Astrocyte (in vitro differentiated cells and primary cell): ENCODE measurements around the gene TNFAIP8L3. TPM values are rescaled to one million over a fixed set of nuclear protein-coding genes. Genes with fewer than 3 reads are reported as not detected.
"Not testable (repeated sequence)": the region's sequence is repeated elsewhere in the genome, so short reads cannot be mapped to it uniquely, and the experiment has no call there.

ENCODE experiments used
- DNase-seq: peaks from one replicate; pipeline ENCODE4 v3.0.0-alpha.2; 2010; ENCODE audit warnings: low read depth
- FAIRE-seq: peaks from 2 replicates; lab custom pipeline; 2011; peaks lifted over from hg19 to GRCh38; lab: Jason Lieb, UNC
- H2AFZ ChIP-seq: 2 replicates; pipeline ENCODE4 v1.6.0; 2012; ENCODE audit warnings: low read depth, low read length, inconsistent platforms
- H3K27ac ChIP-seq: 2 replicates; pipeline ENCODE4 v1.5.1; 2011; ENCODE audit warnings: low read depth, low read length, inconsistent platforms
- H3K27me3 ChIP-seq: 2 replicates; pipeline ENCODE4 v1.6.0; 2011; ENCODE audit warnings: low read length, inconsistent platforms; ENCODE audit not compliant: insufficient read depth
- H3K36me3 ChIP-seq: 2 replicates; pipeline ENCODE4 v1.5.1; 2011; ENCODE audit warnings: low read length, inconsistent platforms; ENCODE audit not compliant: insufficient read depth
- H3K4me1 ChIP-seq: 2 replicates; pipeline ENCODE4 v1.5.1; 2011; ENCODE audit warnings: low read length, inconsistent platforms; ENCODE audit not compliant: insufficient read depth
- H3K4me2 ChIP-seq: 2 replicates; pipeline ENCODE4 v1.6.0; 2012; ENCODE audit warnings: low read length, inconsistent platforms
- H3K4me3 ChIP-seq: 2 replicates; pipeline ENCODE4 v1.5.1; 2011; ENCODE audit warnings: low read depth, mild to moderate bottlenecking, low read length, inconsistent platforms; ENCODE audit not compliant: insufficient read depth
- H3K79me2 ChIP-seq: 2 replicates; pipeline ENCODE4 v1.6.0; 2012; ENCODE audit warnings: mild to moderate bottlenecking, low read length, inconsistent platforms; ENCODE audit not compliant: insufficient read depth
- H3K9ac ChIP-seq: 2 replicates; pipeline ENCODE4 v1.6.0; 2012; ENCODE audit warnings: mild to moderate bottlenecking, low read length, inconsistent platforms
- H3K9me3 ChIP-seq: 2 replicates; pipeline ENCODE4 v1.5.1; 2012; ENCODE audit warnings: low read depth, mild to moderate bottlenecking, low read length, inconsistent platforms; ENCODE audit not compliant: insufficient read depth
- H4K20me1 ChIP-seq: 2 replicates; pipeline ENCODE4 v1.6.0; 2012; ENCODE audit warnings: low read length, inconsistent platforms; ENCODE audit not compliant: insufficient read depth
- H3K27ac Mint-ChIP-seq: one replicate; pipeline ENCODE4 v1.8.0; 2021; ENCODE audit warnings: mild to moderate bottlenecking, mixed read lengths; ENCODE audit not compliant: unreplicated experiment
- H3K27me3 Mint-ChIP-seq: one replicate; pipeline ENCODE4 v1.8.0; 2021; ENCODE audit warnings: low read depth, mixed read lengths; ENCODE audit not compliant: unreplicated experiment
- H3K36me3 Mint-ChIP-seq: one replicate; pipeline ENCODE4 v1.8.0; 2021; ENCODE audit warnings: low read depth, mixed read lengths; ENCODE audit not compliant: unreplicated experiment
- H3K4me1 Mint-ChIP-seq: one replicate; pipeline ENCODE4 v1.8.0; 2021; ENCODE audit warnings: low read depth, mixed read lengths; ENCODE audit not compliant: unreplicated experiment
- H3K4me3 Mint-ChIP-seq: one replicate; pipeline ENCODE4 v1.8.0; 2021; ENCODE audit warnings: mild to moderate bottlenecking, moderate library complexity, mixed read lengths; ENCODE audit not compliant: unreplicated experiment
- H3K9me3 Mint-ChIP-seq: one replicate; pipeline ENCODE4 v1.8.0; 2021; ENCODE audit warnings: mild to moderate bottlenecking, mixed read lengths; ENCODE audit not compliant: unreplicated experiment
- CTCF ChIP-seq: IDR thresholded peaks from 2 replicates; pipeline ENCODE4 v1.5.1; 2011; ENCODE audit warnings: low read depth, mild to moderate bottlenecking, inconsistent platforms, low read length, moderate library complexity; ENCODE audit not compliant: insufficient read depth
- EZH2 ChIP-seq: IDR thresholded peaks from 2 replicates; pipeline ENCODE4 v1.6.1; 2012; ENCODE audit warnings: mild to moderate bottlenecking, low read length, inconsistent platforms; ENCODE audit not compliant: insufficient read depth
- total RNA-seq: library from RNA; stranded (reverse); gene quantifications from 2 replicates; pipeline ENCODE4 v1.2.1, GENCODE V29; 2021

The TNFAIP8L3 gene
- total RNA-seq, 1 donor from 2014 or later = 1.1 TPM

DNA sequence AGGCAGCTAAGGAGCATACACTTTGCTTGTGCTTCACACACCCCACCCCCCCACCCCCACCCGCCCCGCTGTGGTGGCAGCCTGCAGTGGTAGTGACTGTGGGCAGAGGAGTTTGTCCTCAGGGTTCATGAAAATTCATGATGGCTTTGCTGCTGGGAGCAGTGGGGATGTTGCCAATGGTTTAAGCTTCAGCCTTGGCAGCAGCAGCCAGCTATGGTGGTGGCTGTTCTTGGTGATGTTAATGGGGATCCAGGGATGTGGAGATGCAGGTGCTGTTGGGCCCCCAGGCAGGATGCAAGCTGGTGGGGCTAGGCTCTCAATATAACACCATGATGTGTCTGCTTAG, 55.8 kb downstream of the TNFAIP8L3 start:
- Histone ChIP-seq H3K9ac (no peak overlapping the region), H3K9me3 (no peaks in the 10 kb centered on the region), H3K4me1 (no peaks in the 10 kb centered on the region), H3K4me2 (no peak overlapping the region), H3K27ac (no peak overlapping the region), H3K27me3 (no peaks in the 10 kb centered on the region), H3K79me2 (no peaks in the 10 kb centered on the region), H3K36me3 (no peaks in the 10 kb centered on the region), H3K4me3 (no peak overlapping the region), H2AFZ (no peak overlapping the region), H4K20me1 (no peaks in the 10 kb centered on the region)
- no peaks in the 10 kb centered on the region for H3K4me1 Mint-ChIP-seq
- DNase-seq = no peak
- TF ChIP-seq EZH2 (no peak), CTCF (no peak)
- no peak overlapping the region for H3K4me3 Mint-ChIP-seq
- H3K9me3 Mint-ChIP-seq = no peaks in the 10 kb centered on the region
- H3K36me3 Mint-ChIP-seq = peaks cover 3% of the 10 kb centered on the region
- FAIRE-seq = no peak
- no peaks in the 10 kb centered on the region for H3K27me3 Mint-ChIP-seq
- H3K27ac Mint-ChIP-seq = no peak overlapping the region

DNA sequence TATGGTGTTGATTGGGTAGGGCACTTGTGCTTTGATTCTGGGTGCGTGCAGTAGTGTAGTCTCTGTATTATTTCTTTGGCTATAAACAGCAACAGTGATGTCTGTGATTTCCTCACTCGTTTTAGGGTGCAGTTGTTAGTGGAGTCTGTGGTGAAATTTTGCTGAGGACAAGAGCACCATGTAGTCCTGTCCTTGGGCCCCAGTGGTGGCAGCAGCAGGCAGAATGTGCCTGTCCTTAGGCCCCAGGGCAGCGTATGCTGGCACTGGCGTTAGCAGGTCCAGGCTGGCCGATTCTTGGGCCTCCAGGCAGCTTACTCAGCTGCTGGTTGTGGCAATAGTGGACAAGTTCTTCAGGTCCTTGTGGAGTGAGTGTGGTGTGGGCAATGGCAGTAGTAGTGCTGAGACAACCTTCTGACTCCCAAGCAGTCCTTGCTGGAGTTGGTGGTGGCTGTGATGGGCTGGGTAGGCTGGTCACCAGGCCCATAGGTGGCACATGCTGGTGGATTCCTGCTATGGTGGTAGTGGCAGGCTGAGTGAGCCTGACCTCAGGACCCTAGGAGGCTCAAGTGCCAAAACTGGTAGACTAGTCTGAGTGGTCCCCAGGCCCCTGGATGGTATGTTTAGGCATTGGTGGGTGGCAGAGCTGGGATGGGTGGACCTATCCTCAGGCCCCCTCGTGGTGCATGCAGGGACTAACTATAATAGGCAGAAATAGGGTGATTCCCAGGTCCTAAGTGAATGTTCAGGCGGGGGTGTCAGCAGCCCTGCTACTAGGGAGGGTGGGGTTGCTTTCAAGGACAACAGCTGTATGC, 56.3 kb downstream of the TNFAIP8L3 start:
- DNase-seq (no peak), FAIRE-seq (no peak)
- TF ChIP-seq EZH2 (no peak), CTCF (no peak)
- Mint-ChIP-seq H3K27me3 (no peaks in the 10 kb centered on the region), H3K36me3 (peaks cover 3% of the 10 kb centered on the region), H3K4me3 (no peak overlapping the region), H3K27ac (no peak overlapping the region), H3K4me1 (no peaks in the 10 kb centered on the region), H3K9me3 (no peaks in the 10 kb centered on the region)
- H2AFZ ChIP-seq = no peak overlapping the region
- no peaks in the 10 kb centered on the region for H4K20me1 ChIP-seq
- no peak overlapping the region for H3K4me2 ChIP-seq
- H3K27me3 ChIP-seq = no peaks in the 10 kb centered on the region
- H3K4me3 ChIP-seq = no peak overlapping the region
- H3K27ac ChIP-seq = no peak overlapping the region
- no peaks in the 10 kb centered on the region for H3K79me2 ChIP-seq
- no peaks in the 10 kb centered on the region for H3K36me3 ChIP-seq
- H3K9me3 ChIP-seq = no peaks in the 10 kb centered on the region
- no peaks in the 10 kb centered on the region for H3K4me1 ChIP-seq
- H3K9ac ChIP-seq = no peak overlapping the region

GRCh38 chr15:51037474-51037873, 57.2 kb downstream of the TNFAIP8L3 start:
- H3K27ac ChIP-seq, H3K9me3 ChIP-seq, H3K27ac Mint-ChIP-seq, H3K4me2 ChIP-seq, H3K27me3 ChIP-seq, H3K9me3 Mint-ChIP-seq, H3K79me2 ChIP-seq, DNase-seq, FAIRE-seq, H3K4me1 ChIP-seq, H3K9ac ChIP-seq, H2AFZ ChIP-seq, H4K20me1 ChIP-seq, H3K4me3 ChIP-seq, H3K27me3 Mint-ChIP-seq, H3K36me3 Mint-ChIP-seq, H3K4me1 Mint-ChIP-seq, H3K4me3 Mint-ChIP-seq, H3K36me3 ChIP-seq: not testable (repeated sequence)
